Activated CD4-positive, CD25-positive, alpha-beta regulatory T cell (primary cell): Measurements from ENCODE around the gene PTBP1.

Experiments
- DNase-seq, 4 experiments: peaks; one replicate each; lab custom pipeline; 2025; lab: John Stamatoyannopoulos, UW

PTBP1 gene

GRCh38 chr19:854549-854948 lies 57.3 kb downstream of the PTBP1 start:
- DNase-seq: no peak

DNA sequence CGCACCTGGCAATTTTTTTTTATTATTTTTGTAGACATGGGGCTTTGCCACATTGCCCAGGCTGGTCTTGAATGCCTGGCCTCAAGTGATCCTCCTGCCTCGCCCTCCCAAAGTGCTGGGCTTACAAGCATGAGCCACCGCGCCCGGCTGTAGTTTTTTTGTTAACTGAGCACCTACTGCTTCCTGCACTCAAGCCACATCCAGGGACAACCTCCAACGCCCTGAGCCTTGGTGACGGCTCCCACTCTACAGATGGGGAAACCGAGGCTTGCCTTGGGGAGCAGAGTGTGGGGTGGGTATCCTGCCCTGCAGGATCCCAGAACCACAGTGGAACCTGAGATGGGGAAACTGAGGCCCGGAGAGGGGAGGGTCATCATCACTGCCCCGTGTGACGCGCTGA lies 57.9 kb downstream of the PTBP1 start:
- no peak for DNase-seq

- DNase-seq: no peak
Measured at GRCh38 chr19:855566-856120, 58.4 kb downstream of the PTBP1 start.

GRCh38 chr19:858284-858683 lies 61.0 kb downstream of the PTBP1 start:
- DNase-seq: no peak

DNA sequence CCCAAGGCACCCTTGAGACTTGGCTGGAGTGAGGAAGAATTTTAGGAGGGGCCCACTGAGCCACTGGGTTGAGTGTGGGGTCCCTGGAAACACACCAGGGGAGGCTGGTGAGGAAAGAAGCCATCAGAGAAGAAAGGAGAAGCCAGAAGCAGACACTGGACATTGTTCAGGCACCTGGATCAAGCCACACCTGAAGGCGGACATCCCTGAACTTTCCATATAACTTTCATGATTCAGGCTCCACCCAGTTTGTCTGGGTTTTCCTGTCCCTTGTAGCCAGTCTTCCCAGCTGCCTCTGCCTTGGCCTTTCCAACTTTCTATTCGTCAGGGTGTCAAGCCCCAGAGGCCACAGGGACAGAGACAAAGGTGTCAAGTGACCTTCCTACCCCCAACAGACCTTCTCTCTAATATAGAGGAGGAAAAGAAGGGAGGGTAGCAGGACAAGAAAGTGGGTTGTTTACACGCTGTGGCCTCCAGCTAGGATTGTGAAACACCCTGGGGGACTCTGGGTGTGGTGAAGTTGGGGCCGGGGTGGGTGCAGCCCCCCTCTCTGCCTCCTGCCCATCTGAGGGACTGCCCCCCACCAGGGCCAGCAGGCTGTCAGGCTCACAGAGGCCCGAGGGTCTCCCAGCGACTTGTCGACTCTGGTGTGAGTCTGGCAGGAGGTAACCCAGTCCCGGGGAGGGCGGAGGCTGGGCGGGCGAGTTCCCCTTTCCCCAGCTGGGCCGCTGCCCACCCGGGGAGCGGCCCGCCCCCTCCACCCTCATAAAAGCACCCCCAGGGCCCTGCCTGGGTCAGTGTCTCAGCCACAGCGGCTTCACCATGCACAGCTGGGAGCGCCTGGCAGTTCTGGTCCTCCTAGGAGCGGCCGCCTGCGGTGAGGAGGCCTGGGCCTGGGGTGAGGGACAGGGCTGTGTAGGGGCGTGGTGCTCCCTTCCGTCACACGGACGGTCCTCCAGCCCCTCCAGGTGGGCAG lies 61.9 kb downstream of the PTBP1 start, which contains the start of gene CFD:
Gene CFD, plus strand, starts transcription at position 797 of the 976 bp plus-strand sequence. Its CDS starts 26 bp downstream, at position 823.
- no peak for DNase-seq

- DNase-seq: no peak
Measured at GRCh38 chr19:861141-861755, 64.0 kb downstream of the PTBP1 start.
